GM19463 (cell line): ENCODE data around the gene ATP6AP1.

Experiments
- ATAC-seq: cut with Tn5 transposase; IDR thresholded peaks from one replicate; pipeline ENCODE4 v1.9.1; 2021; ENCODE audit warnings: mild to moderate bottlenecking, moderate library complexity; ENCODE audit not compliant: unreplicated experiment

ATP6AP1 gene

GRCh38 chrX:154486052-154486395 is 57.5 kb downstream of the ATP6AP1 start:
- no peak for ATAC-seq
